Measurements from ENCODE around the gene SDK1.

DNA sequence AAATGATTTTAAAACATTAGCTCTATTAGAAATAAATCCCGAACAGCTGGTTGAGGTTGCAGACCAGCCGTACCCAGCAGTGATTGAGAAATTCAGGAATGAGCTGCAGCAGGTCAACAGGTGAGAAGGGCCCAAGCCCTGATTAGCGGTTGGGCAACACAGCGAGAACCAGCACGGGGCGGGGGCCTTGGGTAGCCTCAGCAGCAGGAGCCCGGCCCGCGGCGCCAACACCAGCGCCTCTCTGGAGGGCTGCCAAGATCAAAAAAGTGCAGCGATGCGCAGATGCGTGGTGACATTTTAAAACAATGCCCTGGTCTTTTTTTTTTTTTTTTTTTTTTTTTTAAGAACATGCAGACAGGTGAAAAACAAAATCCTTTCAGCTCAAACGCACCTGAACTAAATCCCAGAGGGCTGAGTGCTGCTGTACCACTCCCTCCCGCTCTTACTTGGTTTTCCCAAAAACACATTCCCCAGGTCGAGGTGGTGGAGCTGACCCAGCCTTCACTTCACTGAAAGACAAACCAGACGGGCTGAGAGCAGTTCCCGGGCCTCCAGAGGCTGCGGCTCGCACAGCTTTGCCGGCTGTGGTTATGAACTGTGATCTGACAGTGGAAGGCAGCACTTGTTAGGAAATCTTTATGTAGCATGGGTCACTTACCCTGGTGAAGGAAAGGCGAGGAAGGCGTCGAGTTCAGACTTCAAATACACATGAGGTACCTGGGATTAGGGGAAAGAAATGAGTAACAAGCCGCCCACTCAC is 579.4 kb downstream of the SDK1 start:
- TF ChIP-seq CTCF (IDR thresholded peaks at IDR 0.05) (no peak), POLR2A (IDR thresholded peaks at IDR 0.05) (no peak)
